K562 (cell line): ENCODE results near the gene FRG2. TPM values are rescaled to one million over a fixed set of nuclear protein-coding genes. Genes with fewer than 3 reads are reported as not detected.
"Not testable (repeated sequence)": the region's sequence is repeated elsewhere in the genome, so short reads cannot be mapped to it uniquely, and the experiment has no call there.

Source experiments
- ATAC-seq: fragments of 200-7000 bp; cut with Tn5 transposase; 3 replicates; pipeline ENCODE4 v1.9.1; 2020; ENCODE audit warnings: moderate library complexity
- BruUV-seq: library from RNA; stranded (reverse); fragments of 400-500 nt; replicated peaks from 2 replicates; lab custom pipeline; 2021; lab: Mats Ljungman, UMichigan
- CTCF ChIA-PET: fragments of 300-600 bp; formaldehyde crosslinking; extraction: SDS; loops from one replicate; lab custom pipeline; 2021; ENCODE audit warnings: low intra/inter-chr PET ratio; lab: Yijun Ruan, JAX
- POLR2A ChIA-PET: fragments of 300-600, 350-650 bp; sonication (Branson Sonifier 250); formaldehyde crosslinking; extraction: SDS; loops from one replicate; lab custom pipeline; 2021; ENCODE audit warnings: antibody characterized with exemption, inconsistent platforms; lab: Yijun Ruan, JAX
- DNase-seq, 4 experiments: peaks; one replicate each; pipeline versions ENCODE4 v3.0.0 to v3.0.0-alpha.2; 2011 to 2018; ENCODE audit warnings: low spot score in 3 of 4, mixed read lengths in 3 of 4; ENCODE audit errors: extremely low read depth in 1 of 4
- FAIRE-seq: peaks from 2 replicates; lab custom pipeline; 2011; peaks lifted over from hg19 to GRCh38; lab: Jason Lieb, UNC
- H2AFZ ChIP-seq: 2 replicates; pipeline ENCODE4 v1.6.0; 2011; ENCODE audit warnings: low read depth, low read length, control low read depth, inconsistent platforms
- H3K27ac ChIP-seq: fragments of 200-600 bp; 3 replicates; pipeline ENCODE4 v1.8.0; 2011; ENCODE audit warnings: low read depth, mild to moderate bottlenecking, control low read depth, inconsistent platforms, low read length, moderate library complexity, mixed read lengths; ENCODE audit errors: extremely low read depth
- H3K27me3 ChIP-seq, 2 experiments: fragments of 300-600 bp in 1 of 2; 2 replicates in 1 of 2; 3 replicates in 1 of 2; pipeline versions ENCODE4 v1.6.0 to v1.8.0; 2011; ENCODE audit warnings: inconsistent platforms in 2 of 2, low read length in 2 of 2, mild to moderate bottlenecking in 1 of 2, mixed read lengths in 1 of 2, moderate library complexity in 1 of 2; ENCODE audit not compliant: control insufficient read depth in 2 of 2, insufficient read depth in 2 of 2
- H3K36me3 ChIP-seq: fragments of 300-600 bp; 3 replicates; pipeline ENCODE4 v1.8.0; 2011; ENCODE audit warnings: mild to moderate bottlenecking, low read length, inconsistent platforms; ENCODE audit not compliant: control insufficient read depth, insufficient read depth
- H3K4me1 ChIP-seq, 2 experiments: fragments of 200-600 bp in 1 of 2; replicated peaks in 1 of 2; 2 replicates in 1 of 2; 3 replicates in 1 of 2; pipeline versions ENCODE4 v1.5.1 to v1.8.0; 2011; ENCODE audit warnings: inconsistent platforms in 2 of 2, low read length in 2 of 2, mild to moderate bottlenecking in 1 of 2, mixed read lengths in 1 of 2, moderate library complexity in 1 of 2; ENCODE audit not compliant: control insufficient read depth in 2 of 2, insufficient read depth in 2 of 2
- H3K4me2 ChIP-seq: 2 replicates; pipeline ENCODE4 v1.6.1; 2011; ENCODE audit warnings: low read length, control low read depth, inconsistent platforms, mixed read lengths; ENCODE audit not compliant: insufficient read depth
- H3K4me3 ChIP-seq: fragments of 200-600 bp; sonication (generic), shearing (Covaris generic); 2 replicates; pipeline ENCODE4 v1.5.1; 2016; ENCODE audit warnings: control low read depth, inconsistent platforms
- H3K79me2 ChIP-seq: fragments of 200-600 bp; 3 replicates; pipeline ENCODE4 v1.8.0; 2011; ENCODE audit warnings: low read length, inconsistent platforms; ENCODE audit not compliant: control insufficient read depth, insufficient read depth
- H3K9ac ChIP-seq, 2 experiments: 2 replicates each; pipeline versions ENCODE4 v1.6.0 to v1.6.1; 2011; ENCODE audit warnings: low read depth in 2 of 2, low read length in 2 of 2, control low read depth in 1 of 2, inconsistent platforms in 1 of 2, mild to moderate bottlenecking in 1 of 2, mixed read lengths in 1 of 2; ENCODE audit not compliant: insufficient read depth in 1 of 2
- H3K9me1 ChIP-seq: one replicate; pipeline ENCODE4 v1.6.0; 2011; ENCODE audit warnings: inconsistent platforms, mild to moderate bottlenecking, low read length, moderate library complexity; ENCODE audit not compliant: control insufficient read depth, insufficient read depth
- H3K9me3 ChIP-seq: replicated peaks from 2 replicates; pipeline ENCODE4 v1.5.1; 2011; ENCODE audit warnings: low read depth, low read length, inconsistent platforms; ENCODE audit not compliant: control insufficient read depth, insufficient read depth
- H4K20me1 ChIP-seq: replicated peaks from 2 replicates; pipeline ENCODE4 v1.6.1; 2011; ENCODE audit warnings: low read length, inconsistent platforms, mixed read lengths; ENCODE audit not compliant: control insufficient read depth, insufficient read depth
- CREB3L1 ChIP-seq: fragments of 450-650 bp; IDR thresholded peaks from 2 replicates; pipeline ENCODE4 v1.6.1; 2014; ENCODE audit warnings: low read depth, mild to moderate bottlenecking, moderate library complexity, borderline replicate concordance
- EZH2 ChIP-seq: IDR thresholded peaks from 2 replicates; pipeline ENCODE4 v1.6.1; 2012; ENCODE audit warnings: low read depth, mild to moderate bottlenecking, inconsistent platforms, low read length, borderline replicate concordance
- FOXA1 ChIP-seq: fragments of 450-650 bp; IDR thresholded peaks from 2 replicates; pipeline ENCODE4 v1.6.1; 2016; ENCODE audit warnings: mild to moderate bottlenecking, borderline replicate concordance
- PHF20 ChIP-seq: fragments of 450-650 bp; IDR thresholded peaks from 2 replicates; pipeline ENCODE4 v1.6.1; 2018; ENCODE audit not compliant: partially characterized antibody
- SIX5 ChIP-seq, 2 experiments: IDR thresholded peaks; 2 replicates each; pipeline ENCODE4 v1.6.1; 2011; ENCODE audit warnings: low read length in 2 of 2, borderline replicate concordance in 1 of 2, low read depth in 1 of 2, mild to moderate bottlenecking in 1 of 2, moderate library complexity in 1 of 2; ENCODE audit not compliant: insufficient read depth in 1 of 2
- SRSF1 ChIP-seq: fragments of 200-400 bp; formaldehyde crosslinking; IDR thresholded peaks from 2 replicates; pipeline ENCODE4 v1.6.1; 2017; ENCODE audit warnings: mild to moderate bottlenecking, low read depth, low read length, moderate library complexity
- TAL1 ChIP-seq: fragments of 450-650 bp; IDR thresholded peaks from 2 replicates; pipeline ENCODE4 v1.6.1; 2016; ENCODE audit warnings: mild to moderate bottlenecking
- ZFX ChIP-seq: sonication (generic); formaldehyde crosslinking; IDR thresholded peaks from 2 replicates; pipeline ENCODE4 v1.8.0; 2022; ENCODE audit warnings: mild to moderate bottlenecking, missing genetic modification reagents, moderate library complexity
- ZNF282 ChIP-seq: sonication (generic); formaldehyde crosslinking; IDR thresholded peaks from 2 replicates; pipeline ENCODE4 v1.8.1; 2023; ENCODE audit warnings: missing genetic modification reagents
- ZNF655 ChIP-seq: fragments of 250-450 bp; sonication (Bioruptor Pico); IDR thresholded peaks from 2 replicates; pipeline ENCODE4 v1.5.0; 2021
- WGBS: fragments of 100-300 bp; shearing (Covaris generic); methylation state at CpG from one replicate; pipeline ENCODE4 v1.1.6; 2016; ENCODE audit warnings: low coverage, mixed read lengths; ENCODE audit not compliant: insufficient coverage; ENCODE audit errors: missing lambda C conversion rate; 5-methylcytosine and 5-hydroxymethylcytosine counted together
- in situ Hi-C: fragments of 300-500 bp; cut with MboI; formaldehyde crosslinking; loops from 4 replicates; pipeline ENCODE4 v1.15.0; 2018; ENCODE audit warnings: inconsistent platforms, mixed read lengths
- intact Hi-C: fragments of 100-400 bp; cut with micrococcal nuclease; formaldehyde crosslinking; loops from 2 replicates; pipeline ENCODE4 v1.14.2; 2022
- polyA plus RNA-seq, 8 experiments: library from polyadenylated mRNA; depleted of rRNA in 4 of 8; stranded (reverse) in 5 of 8; unstranded in 3 of 8; fragments of >200 nt; fragmentation: Nextera tagmentation in 2 of 8; fragmentation: Illumina TruSeq in 1 of 8; extraction: Ambion mirVana in 2 of 8; extraction: Trizol in 1 of 8; gene quantifications; 2 replicates each; pipeline versions ENCODE4 v1.2.1 to v1.2.3, GENCODE V29; 2011 to 2014; ENCODE audit warnings: inconsistent platforms in 1 of 8, missing spikeins in 1 of 8
- total RNA-seq, 7 experiments: library from RNA; depleted of rRNA in 6 of 7; stranded (reverse); fragments of >200 nt in 6 of 7; fragmentation: Illumina TruSeq in 2 of 7; extraction: Trizol in 2 of 7; gene quantifications; 2 replicates each; pipeline versions ENCODE4 v1.2.1 to v1.2.3, GENCODE V29; 2011 to 2021; ENCODE audit warnings: low replicate concordance in 1 of 7

FRG2 gene
- total and polyA plus RNA-seq, 9 of the 15 experiments (the other 6 are each of a cell fraction or from before 2014, with no cell fraction given): 0.07 to 0.13 (median 0.10) TPM; not detected in 5

- no peak for TF ChIP-seq ZFX
- TF ChIP-seq FOXA1: no peak
- no peak for TF ChIP-seq ZNF655
- no peak for TF ChIP-seq EZH2
- TF ChIP-seq SIX5 (IDR thresholded peaks at IDR 0.05; ENCODE audit: borderline replicate concordance in 1 of 2, insufficient read depth in 1 of 2, low read depth in 1 of 2, low read length in 2 of 2): no peak
- no peak for TF ChIP-seq SRSF1
- TF ChIP-seq CREB3L1: no peak
- TF ChIP-seq PHF20: no peak
- no peak for TF ChIP-seq ZNF282
- TF ChIP-seq TAL1: no peak
These were observed 38.1 kb downstream of the FRG2 start (continued) for GRCh38 chr4:189988877-189989431.

GRCh38 chr4:189985651-189986243, 41.3 kb downstream of the FRG2 start:
- H3K4me3 ChIP-seq, H3K9ac ChIP-seq, H3K79me2 ChIP-seq, H2AFZ ChIP-seq, H3K9me1 ChIP-seq, DNase-seq, H3K4me1 ChIP-seq, in situ Hi-C loops, POLR2A ChIA-PET, H4K20me1 ChIP-seq, H3K9me3 ChIP-seq, FAIRE-seq, H3K27ac ChIP-seq, ATAC-seq, BruUV-seq, H3K36me3 ChIP-seq, H3K4me2 ChIP-seq, intact Hi-C loops, CTCF ChIA-PET: not testable (repeated sequence)
- peaks cover 0 to 14% of the 10 kb centered on the region in 2 experiments; a peak in 4 of 5 replicates for H3K27me3 ChIP-seq
- 4% methylated on average over 4 of the region's 4 CpGs for WGBS

- H3K9me1 ChIP-seq, H3K27ac ChIP-seq, intact Hi-C loops, H3K9me3 ChIP-seq, H3K9ac ChIP-seq, H3K4me1 ChIP-seq, CTCF ChIA-PET, H3K36me3 ChIP-seq, POLR2A ChIA-PET, H3K4me3 ChIP-seq, in situ Hi-C loops, FAIRE-seq, H2AFZ ChIP-seq, H3K4me2 ChIP-seq, H3K79me2 ChIP-seq, BruUV-seq, ATAC-seq, H4K20me1 ChIP-seq, DNase-seq: not testable (repeated sequence)
- 6% methylated on average over 11 of the region's 31 CpGs for WGBS
- peaks cover 0 to 14% of the 10 kb centered on the region in 2 experiments; a peak in 4 of 5 replicates for H3K27me3 ChIP-seq
These were observed 42.4 kb downstream of the FRG2 start for GRCh38 chr4:189984661-189985060.
